ENCODE measurements around the gene HIPK2. TPM values are rescaled to one million over a fixed set of nuclear protein-coding genes. Genes with fewer than 3 reads are reported as not detected.

HIPK2 gene
- total RNA-seq, 2 experiments from 2014 or later, result 6.2 to 7.9 TPM

GRCh38 chr7:139582130-139582650 is 195.6 kb downstream of the HIPK2 start:
- ChIA-PET CTCF (ENCODE audit: unreplicated experiment) (no interaction called here), POLR2A (no interaction called here)
- Histone ChIP-seq H3K9me3 (ENCODE audit: low read length) (no peaks in the 10 kb centered on the region), H3K27ac (ENCODE audit: low read depth, low read length, poor library complexity, severe bottlenecking) (no peak overlapping the region), H3K4me1 (ENCODE audit: insufficient read depth, low read length, poor library complexity, severe bottlenecking) (no peaks in the 10 kb centered on the region), H3K9me2 (ENCODE audit: insufficient read depth, low read length) (no peaks in the 10 kb centered on the region), H3K79me2 (ENCODE audit: insufficient read depth, low read depth, low read length) (no peaks in the 10 kb centered on the region), H3K36me3 (ENCODE audit: insufficient read depth, low read length) (no peaks in the 10 kb centered on the region), H3K4me3 (ENCODE audit: low read depth, low read length, poor library complexity, severe bottlenecking) (no peak overlapping the region), H4K20me1 (ENCODE audit: insufficient read depth, low read length) (no peaks in the 10 kb centered on the region), H2AFZ (ENCODE audit: low read length) (no peak overlapping the region), H3K4me2 (ENCODE audit: low read length) (no peak overlapping the region)
- intact Hi-C loops (cut with micrococcal nuclease; ENCODE audit: unreplicated experiment), result no loop called here
- no peak for DNase-seq (ENCODE audit: low spot score)
- TF ChIP-seq EZH2phosphoT487 (IDR thresholded peaks at IDR 0.05; ENCODE audit: borderline replicate concordance, low read depth, low read length), result no peak
- no peak for TF ChIP-seq CTCF (conservative IDR thresholded peaks at IDR 0.05; ENCODE audit: low read length)
- BruUV-seq (replicated peaks), result no TSS peak

GRCh38 chr7:139580435-139580834 is 197.4 kb downstream of the HIPK2 start:
- ChIA-PET CTCF (ENCODE audit: unreplicated experiment) (no interaction called here), POLR2A (interaction anchor here (0.6 kb wide), 1 partner anchor 8 kb away, joined by 3 read pairs; no protein-coding TSS in a partner anchor)
- Histone ChIP-seq H3K36me3 (ENCODE audit: insufficient read depth, low read length) (no peaks in the 10 kb centered on the region), H3K4me2 (ENCODE audit: low read length) (no peak overlapping the region), H4K20me1 (ENCODE audit: insufficient read depth, low read length) (no peaks in the 10 kb centered on the region), H3K9me2 (ENCODE audit: insufficient read depth, low read length) (no peaks in the 10 kb centered on the region), H3K79me2 (ENCODE audit: insufficient read depth, low read depth, low read length) (no peaks in the 10 kb centered on the region), H3K9me3 (ENCODE audit: low read length) (no peaks in the 10 kb centered on the region), H3K27ac (ENCODE audit: low read depth, low read length, poor library complexity, severe bottlenecking) (no peak overlapping the region), H2AFZ (ENCODE audit: low read length) (no peak overlapping the region), H3K4me1 (ENCODE audit: insufficient read depth, low read length, poor library complexity, severe bottlenecking) (no peaks in the 10 kb centered on the region), H3K4me3 (ENCODE audit: low read depth, low read length, poor library complexity, severe bottlenecking) (no peak overlapping the region)
- intact Hi-C loops (cut with micrococcal nuclease; ENCODE audit: unreplicated experiment), result no loop called here
- BruUV-seq (replicated peaks), result no TSS peak
- no peak for DNase-seq (ENCODE audit: low spot score)
- no peak for TF ChIP-seq EZH2phosphoT487 (IDR thresholded peaks at IDR 0.05; ENCODE audit: borderline replicate concordance, low read depth, low read length)
- no peak for TF ChIP-seq CTCF (conservative IDR thresholded peaks at IDR 0.05; ENCODE audit: low read length)

- BruUV-seq (replicated peaks), result no TSS peak
- CTCF ChIA-PET (ENCODE audit: unreplicated experiment), result no interaction called here
- H2AFZ ChIP-seq (ENCODE audit: low read length), result no peak overlapping the region
- no peaks in the 10 kb centered on the region for H3K79me2 ChIP-seq (ENCODE audit: insufficient read depth, low read depth, low read length)
- no peaks in the 10 kb centered on the region for H3K9me3 ChIP-seq (ENCODE audit: low read length)
- H3K36me3 ChIP-seq (ENCODE audit: insufficient read depth, low read length), result no peaks in the 10 kb centered on the region
- no peaks in the 10 kb centered on the region for H3K4me1 ChIP-seq (ENCODE audit: insufficient read depth, low read length, poor library complexity, severe bottlenecking)
- no peaks in the 10 kb centered on the region for H4K20me1 ChIP-seq (ENCODE audit: insufficient read depth, low read length)
- no peak overlapping the region for H3K27ac ChIP-seq (ENCODE audit: low read depth, low read length, poor library complexity, severe bottlenecking)
- H3K9me2 ChIP-seq (ENCODE audit: insufficient read depth, low read length), result no peaks in the 10 kb centered on the region
- no peak for TF ChIP-seq EZH2phosphoT487 (IDR thresholded peaks at IDR 0.05; ENCODE audit: borderline replicate concordance, low read depth, low read length)
- TF ChIP-seq CTCF (conservative IDR thresholded peaks at IDR 0.05; ENCODE audit: low read length), result no peak
- H3K4me3 ChIP-seq (ENCODE audit: low read depth, low read length, poor library complexity, severe bottlenecking), result no peak overlapping the region
- H3K4me2 ChIP-seq (ENCODE audit: low read length), result no peak overlapping the region
- intact Hi-C loops (cut with micrococcal nuclease; ENCODE audit: unreplicated experiment), result no loop called here
- POLR2A ChIA-PET, result interaction anchor here (0.5 kb wide), 1 partner anchor 16 kb away, joined by 3 read pairs; no protein-coding TSS in a partner anchor
- no peak for DNase-seq (ENCODE audit: low spot score)
These were observed 201.4 kb downstream of the HIPK2 start for GRCh38 chr7:139576179-139576973.
